ENCODE measurements around the gene GAS7. TPM values are rescaled to one million over a fixed set of nuclear protein-coding genes. Genes with fewer than 3 reads are reported as not detected.
A peak's percentile ranks its signal among the peaks of the same experiment; 100 is the strongest.

The GAS7 gene
- total RNA-seq, 2 donors from 2014 or later = 6.3 to 22.9 TPM

DNA sequence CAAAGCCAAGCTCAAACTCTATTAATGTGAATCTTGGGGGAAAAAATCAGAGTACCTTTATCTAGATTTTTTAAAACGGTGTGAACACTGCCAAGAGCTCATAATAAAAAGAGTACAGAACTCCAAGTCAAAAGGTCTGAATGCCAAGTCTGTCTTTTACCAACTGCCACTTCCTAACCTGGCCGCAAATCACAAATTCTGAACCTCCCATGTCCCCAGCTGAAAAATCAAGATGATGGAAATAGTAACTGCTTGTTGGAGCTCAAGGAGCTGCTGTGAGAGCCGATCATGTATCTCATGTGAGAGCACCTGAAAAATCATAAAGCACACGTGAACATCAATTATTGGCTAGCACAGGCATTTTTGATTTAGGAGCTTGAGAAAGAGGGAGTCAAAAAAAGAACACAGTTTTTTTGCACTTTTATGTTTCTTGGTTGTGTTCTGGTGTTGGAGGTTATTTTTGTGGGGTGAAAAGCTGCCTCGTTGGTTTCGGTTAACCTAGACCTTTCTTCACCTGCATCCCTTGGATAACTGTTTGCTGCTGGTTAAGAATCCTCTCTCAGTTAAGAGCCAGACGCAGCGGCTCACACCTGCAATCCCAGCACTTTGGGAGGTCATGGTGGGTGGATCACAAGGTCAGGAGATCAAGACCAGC is 50.5 kb downstream of the GAS7 start:
- intact Hi-C loops (cut with DNase I, micrococcal nuclease) = no loop called here
- no peak for ATAC-seq

DNA sequence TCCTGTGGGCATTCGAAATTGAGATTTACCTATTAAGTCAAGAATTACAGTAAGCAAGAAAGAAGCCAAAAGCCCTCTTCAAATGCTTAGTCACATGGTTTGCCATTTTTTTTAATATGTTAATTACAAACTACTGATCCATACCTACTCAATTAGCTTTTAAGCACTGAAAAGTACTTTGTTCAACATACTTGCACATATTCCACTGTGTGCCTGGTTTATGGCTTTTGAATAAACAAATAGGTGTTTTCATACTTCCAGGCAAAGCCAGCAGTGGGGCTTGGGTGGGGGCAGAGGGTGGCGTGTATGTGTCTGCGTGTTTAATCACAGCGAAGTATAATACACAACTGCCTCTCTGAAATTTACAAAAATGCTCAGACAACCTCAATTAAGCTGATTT is 51.4 kb downstream of the GAS7 start:
- intact Hi-C loops (cut with DNase I, micrococcal nuclease) = no loop called here
- DNase-seq (no peak), ATAC-seq (no peak)

More for the DNA sequence above, 50.5 kb downstream of the GAS7 start:
- DNase-seq = no peak

DNA sequence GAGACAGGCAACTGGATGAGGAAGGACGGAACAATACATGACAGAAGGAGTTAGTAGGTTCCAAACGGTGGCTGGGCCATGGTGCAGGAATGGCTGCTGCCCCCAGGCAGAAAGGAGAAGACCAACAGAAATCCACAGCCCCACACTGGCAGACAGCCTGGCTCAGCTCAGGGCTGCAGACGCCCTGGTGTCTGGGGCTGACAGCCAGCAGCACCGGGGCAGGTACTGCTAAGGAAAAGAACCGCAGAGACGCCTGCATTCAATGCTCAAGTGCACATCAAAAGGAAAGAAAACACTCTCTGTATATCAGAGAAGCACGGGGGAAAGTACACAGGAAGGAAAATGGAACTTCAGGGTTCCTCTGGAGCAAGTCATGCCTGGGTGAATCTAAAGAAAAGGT is 53.4 kb downstream of the GAS7 start:
- DNase-seq (no peak), ATAC-seq (no peak)
- intact Hi-C loops (cut with DNase I, micrococcal nuclease) = no loop called here

DNA sequence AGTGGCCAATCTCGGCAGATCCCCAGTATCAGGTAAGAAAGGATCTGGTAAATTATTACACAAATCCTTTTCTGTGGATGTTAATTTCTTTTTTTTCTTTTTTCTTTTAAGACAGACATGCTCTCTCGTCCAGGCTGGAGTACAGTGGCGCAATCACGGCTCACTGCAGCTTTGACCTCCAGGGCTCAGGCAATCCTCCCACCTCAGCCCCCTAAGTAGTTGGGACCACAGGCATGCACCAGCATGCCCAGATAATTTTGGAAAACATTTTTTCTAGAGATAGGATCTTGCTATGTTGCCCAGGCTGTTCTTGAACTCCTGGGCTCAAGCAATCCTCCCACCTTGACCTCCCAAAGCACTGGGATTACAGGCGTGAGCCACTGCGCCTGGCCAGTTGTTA is 54.0 kb downstream of the GAS7 start:
- intact Hi-C loops (cut with DNase I, micrococcal nuclease) = no loop called here
- ATAC-seq (no peak), DNase-seq (no peak)

DNA sequence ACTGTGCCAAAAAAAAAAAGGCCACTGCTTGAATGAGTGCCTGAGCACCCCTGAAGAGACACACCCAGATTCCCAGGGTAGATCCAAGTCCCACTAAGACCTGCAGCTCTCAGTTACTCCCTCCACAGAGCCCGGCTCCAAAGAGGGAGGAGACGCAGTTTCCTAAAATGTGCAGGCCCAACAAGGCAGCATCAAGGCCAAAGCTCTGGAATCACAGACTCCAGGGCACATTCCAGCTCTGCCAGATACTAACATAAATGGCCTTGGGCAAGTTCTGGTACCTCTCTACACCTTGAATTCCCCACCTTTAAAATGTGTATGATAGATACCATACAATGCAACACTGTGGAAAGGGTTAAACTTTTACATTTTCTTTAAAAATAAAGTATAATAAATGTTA is 57.0 kb downstream of the GAS7 start:
- intact Hi-C loops (cut with DNase I, micrococcal nuclease) = no loop called here

DNA sequence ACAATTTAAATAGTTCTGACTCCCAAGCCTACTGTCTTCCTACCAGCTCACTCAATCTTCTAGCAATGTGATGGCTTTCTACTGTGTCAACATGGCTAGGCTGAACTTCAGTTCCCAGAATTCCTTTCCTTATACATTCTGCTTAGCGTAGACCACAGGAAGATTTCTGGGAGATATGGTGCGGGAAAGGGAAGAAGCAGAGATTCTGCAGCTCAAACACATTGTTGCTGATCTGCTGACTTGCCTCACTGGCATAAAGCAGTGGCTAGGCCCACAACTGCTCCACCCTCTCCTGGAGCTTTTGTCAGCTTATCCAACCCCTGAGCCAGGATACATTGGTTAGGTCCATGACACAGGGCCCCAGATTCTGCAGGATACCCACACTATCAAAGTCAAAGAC is 58.8 kb downstream of the GAS7 start:
- intact Hi-C loops (cut with DNase I, micrococcal nuclease) = no loop called here
- ATAC-seq (no peak), DNase-seq (no peak)

More for the DNA sequence above, 57.0 kb downstream of the GAS7 start:
- no peak for DNase-seq
- no peak for ATAC-seq

DNA sequence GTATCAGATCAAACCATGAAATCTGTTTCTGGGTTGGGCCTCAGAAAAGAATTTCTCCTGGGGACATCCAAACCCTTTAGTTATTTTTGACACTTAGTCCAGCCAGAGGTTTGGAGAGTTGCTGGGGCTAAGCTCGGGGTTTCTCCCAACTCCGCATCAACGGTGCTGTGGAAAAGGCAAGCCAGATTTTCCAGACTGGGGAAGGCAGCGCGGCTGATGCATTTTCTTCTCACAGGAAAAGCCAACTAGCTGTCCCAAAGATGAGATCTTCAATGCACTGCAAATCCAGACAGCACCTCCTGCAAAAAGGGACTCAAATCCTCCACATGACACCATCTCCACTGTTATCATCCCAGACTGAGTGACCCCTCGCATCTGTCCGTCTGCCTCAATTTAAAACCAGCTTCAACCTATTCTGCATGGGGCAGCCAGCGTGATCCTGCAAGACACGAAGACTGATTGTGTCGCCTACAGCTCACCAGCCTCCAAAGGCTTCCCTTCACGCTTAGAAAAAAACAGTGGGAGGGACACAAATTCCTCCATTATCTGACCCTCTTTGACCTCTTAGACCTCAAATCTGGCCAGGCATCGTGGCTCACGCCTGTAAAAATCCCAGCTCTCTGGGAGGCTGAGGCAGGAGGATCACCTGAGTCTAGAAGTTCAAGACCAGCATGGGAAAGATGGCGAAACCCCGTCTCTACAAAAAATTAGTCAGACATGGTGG is 62.0 kb downstream of the GAS7 start:
- intact Hi-C loops (cut with DNase I, micrococcal nuclease) = no loop called here
- DNase-seq (no peak), ATAC-seq (no peak)

DNA sequence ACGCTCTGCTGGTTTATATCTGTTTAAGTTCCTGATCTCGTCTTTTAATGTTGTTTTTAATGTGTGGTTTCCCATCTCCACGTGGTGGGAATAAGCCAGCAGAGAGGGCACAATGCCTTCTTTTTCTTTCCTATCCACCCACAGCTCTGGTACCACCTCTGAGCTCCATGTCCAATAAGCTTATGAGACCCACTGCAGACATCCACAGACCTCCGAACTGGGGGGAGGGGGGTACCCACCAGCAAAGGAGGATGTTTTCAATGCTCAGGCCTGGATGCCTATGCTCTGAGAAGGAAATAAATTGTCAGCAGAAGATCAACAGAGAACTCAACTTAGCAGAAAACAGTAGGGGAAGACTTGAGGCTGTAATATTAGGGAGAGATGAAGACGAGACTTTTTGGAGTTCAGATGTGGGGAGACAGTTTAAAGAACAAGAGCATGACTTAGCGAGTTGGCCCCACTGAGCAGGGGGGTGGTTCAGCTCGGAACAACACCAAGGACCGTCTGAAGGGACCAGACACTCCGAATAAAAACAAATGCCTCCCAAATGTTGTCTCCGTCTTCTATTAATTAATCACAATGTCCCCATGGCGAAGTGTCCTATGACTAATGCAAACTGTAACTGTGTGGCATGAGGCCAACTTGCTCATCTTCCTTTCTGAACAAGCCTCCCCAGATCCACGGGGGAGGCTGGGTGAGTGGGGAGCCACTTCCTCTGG is 62.7 kb downstream of the GAS7 start:
- no peak for ATAC-seq
- intact Hi-C loops (cut with DNase I, micrococcal nuclease) = no loop called here
- peak in 1 of 2 donors; percentile 60 for DNase-seq

DNA sequence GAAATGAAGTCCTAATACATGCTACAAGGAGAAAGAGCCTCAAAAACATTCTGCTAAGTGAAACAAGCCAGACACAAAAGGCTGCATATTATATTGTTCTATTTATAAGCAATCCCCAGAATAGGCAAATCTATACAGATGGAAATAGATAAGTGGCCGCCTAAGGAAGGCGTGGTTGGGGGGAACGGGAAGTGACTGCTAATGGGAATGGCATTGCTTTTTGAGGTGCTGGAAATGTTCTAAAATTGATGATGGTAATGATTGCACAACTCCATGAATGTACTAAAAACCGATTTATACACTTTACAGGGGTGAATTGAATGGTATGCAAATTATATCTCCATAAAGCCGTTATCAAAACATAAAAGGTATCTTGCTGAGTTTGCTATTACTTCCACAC is 67.7 kb downstream of the GAS7 start:
- intact Hi-C loops (cut with DNase I, micrococcal nuclease) = no loop called here
- DNase-seq (no peak), ATAC-seq (no peak)

DNA sequence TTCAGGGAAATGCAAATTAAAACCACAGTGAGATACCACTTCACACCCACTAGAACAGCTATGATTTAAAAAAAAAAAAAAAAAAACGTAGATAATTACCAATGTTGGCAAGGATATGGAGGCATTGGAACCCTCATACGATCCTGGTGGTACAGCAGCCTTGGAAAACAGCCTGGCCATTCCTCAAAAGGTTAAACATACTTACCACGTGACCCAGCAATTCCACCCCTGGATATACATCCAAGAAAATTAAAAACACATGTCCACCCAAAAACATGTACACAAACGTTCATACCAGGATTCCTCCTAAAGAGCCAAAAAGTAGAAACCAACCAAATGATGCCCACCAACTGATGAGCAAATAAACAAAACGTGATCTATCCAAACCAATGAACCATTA is 68.1 kb downstream of the GAS7 start:
- ATAC-seq = no peak
- intact Hi-C loops (cut with DNase I, micrococcal nuclease) = no loop called here
- DNase-seq = no peak

DNA sequence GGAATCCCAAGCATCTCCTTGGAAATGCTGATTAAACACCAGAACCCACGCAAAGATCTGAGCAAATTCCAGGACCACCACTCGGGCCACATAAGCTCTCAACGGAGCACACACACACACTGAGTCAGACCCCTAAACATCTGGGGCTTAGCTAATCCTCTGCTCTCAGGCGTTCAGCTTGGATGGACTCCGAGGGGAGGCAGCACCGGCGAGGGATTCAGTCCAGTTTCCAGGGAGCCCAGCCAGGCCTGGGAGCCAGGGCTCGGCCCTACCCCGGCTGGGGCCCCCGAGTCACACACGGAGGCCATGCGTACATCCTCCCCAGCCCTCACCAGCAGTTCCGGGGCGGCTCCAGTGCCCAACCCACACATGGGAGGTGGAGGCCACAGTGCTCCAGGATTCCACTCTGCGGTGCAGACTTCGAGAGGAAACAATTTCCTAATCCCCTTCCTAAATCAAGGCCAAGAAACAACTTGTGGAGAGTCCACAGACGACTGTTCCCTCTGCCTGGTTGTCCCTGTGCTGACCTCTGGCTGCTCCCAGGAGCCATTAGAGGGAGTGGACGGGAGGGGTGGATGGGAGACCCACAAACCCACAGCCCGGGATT is 70.5 kb downstream of the GAS7 start:
- ATAC-seq = peak; percentile 28

DNA sequence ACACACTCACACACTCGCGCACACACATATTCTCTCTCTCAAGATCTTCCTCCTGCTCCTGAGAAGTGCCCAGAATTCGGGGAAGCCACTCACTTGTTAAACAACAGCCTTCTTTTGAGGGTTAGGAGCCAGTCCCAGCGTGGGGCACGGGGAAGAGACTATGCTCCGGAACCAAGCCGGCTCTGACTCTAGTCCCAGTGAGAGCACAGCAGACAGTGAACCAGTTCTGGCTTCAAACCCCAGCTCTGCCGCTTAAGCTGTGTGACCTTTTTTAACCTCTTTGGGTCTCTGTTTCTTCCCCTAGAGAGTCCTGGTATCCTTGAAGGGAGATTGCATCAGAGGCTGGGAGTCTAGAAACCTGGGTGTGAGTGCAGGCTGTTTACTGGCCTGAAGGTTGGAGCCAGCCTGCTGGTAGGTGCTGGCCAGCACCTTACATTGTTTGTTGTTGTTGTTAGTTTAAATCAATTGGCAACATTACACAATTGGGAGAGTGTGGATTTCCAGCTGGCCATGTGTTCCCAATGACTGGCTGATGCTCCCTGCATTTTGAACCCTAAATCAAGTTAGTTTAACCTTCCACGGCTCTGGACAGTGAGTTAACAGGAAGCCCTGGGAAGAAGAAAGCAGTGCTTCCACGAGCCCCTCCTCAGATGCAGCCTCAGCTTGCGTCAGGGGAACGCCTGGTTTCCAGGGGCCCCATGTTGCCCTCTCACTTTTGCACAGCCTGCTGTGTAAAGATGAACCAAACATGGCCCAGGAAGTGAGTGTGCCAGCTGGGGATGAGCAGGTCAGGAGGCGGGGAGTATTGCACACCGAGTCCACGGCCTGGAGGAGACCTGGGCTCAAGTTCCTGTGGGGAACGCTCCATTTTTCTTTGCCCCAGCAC is 71.5 kb downstream of the GAS7 start:
- DNase-seq (no peak), ATAC-seq (no peak)
- intact Hi-C loops (cut with DNase I, micrococcal nuclease) = loop anchor here in 1 of 2 donors (10.0 kb wide), 1 partner anchor 58 kb away; no protein-coding TSS in a partner anchor

More for the DNA sequence above, 70.5 kb downstream of the GAS7 start:
- DNase-seq = peak; percentile 50 to 58
- intact Hi-C loops (cut with DNase I, micrococcal nuclease) = loop anchor here in 1 of 2 donors (10.0 kb wide), 1 partner anchor 57 kb away; no protein-coding TSS in a partner anchor

DNA sequence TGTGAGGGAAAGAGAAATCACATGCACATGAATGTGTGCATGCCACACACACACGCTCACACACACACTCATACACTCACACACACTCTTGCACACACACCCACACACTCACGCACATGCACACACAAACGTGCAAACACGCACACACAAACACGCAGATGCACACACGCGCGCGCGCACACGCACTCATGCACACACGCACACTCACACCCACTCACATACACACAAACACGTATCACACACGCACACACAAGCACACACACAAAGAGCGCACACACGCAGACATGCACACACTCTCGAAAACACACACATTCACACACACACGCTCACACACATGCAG is 72.2 kb downstream of the GAS7 start:
- ATAC-seq (no peak), DNase-seq (no peak)
- intact Hi-C loops (cut with DNase I, micrococcal nuclease) = loop anchor here in 1 of 2 donors (10.0 kb wide), 1 partner anchor 59 kb away; no protein-coding TSS in a partner anchor

DNA sequence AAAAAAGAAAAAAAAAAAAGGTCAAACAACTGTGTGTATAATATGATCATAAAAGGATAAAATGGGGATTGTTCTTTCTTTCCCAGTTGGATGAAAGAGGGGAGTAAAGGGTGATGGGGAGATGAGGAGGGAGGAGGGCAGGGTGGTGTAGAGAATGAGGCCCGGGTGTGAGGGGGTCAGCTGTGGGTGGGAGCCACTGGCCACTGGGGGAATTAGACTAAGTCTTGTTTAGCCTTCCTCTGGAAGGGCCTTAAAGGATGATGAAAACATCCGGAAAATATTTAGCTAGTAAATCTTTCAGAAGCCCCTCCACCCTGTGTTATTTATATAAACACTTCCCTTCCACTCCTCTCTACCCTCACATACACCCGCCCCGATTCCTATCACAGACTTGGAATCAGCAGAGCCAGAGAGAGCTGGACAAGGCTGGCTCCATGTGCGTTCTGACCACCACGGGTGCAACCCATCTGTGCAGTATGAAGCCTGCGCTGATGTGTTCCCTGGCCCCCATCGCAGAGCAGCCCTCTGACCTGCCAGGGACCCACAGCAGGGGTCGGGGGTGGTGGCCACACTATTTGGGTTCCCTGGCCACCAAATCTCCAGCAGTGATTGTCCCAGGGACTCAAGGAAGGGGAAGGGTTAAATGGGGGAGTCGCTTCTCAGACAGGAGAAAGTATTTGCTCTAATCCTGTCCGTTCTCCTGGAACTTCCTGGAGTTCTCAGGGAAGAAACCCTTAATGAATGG is 72.7 kb downstream of the GAS7 start:
- no peak for ATAC-seq
- intact Hi-C loops (cut with DNase I, micrococcal nuclease) = loop anchor here in 1 of 2 donors (10.0 kb wide), 1 partner anchor 59 kb away; no protein-coding TSS in a partner anchor
- DNase-seq = no peak

DNA sequence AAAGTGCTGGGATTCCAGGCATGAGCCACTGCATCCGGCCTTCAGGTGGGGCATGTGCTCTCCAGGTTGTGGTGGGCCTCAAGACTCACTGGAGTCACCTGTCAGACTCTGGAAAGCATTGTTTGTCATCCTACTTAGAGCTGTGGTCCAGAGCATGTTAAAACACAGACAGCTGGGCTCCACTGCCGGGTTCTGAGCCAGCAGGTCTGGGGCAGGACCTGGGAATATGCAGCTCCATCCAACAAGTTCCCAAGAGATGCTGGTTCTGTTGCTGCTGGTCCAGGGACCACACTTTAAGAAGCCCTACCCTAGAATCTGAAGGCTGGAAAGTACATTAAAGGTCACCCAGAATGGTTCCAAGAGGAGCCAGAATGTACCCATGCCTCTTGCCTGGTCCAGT is 75.3 kb downstream of the GAS7 start:
- no peak for DNase-seq
- intact Hi-C loops (cut with DNase I, micrococcal nuclease) = loop anchor here in 1 of 2 donors (10.0 kb wide), 1 partner anchor 62 kb away; no protein-coding TSS in a partner anchor
- no peak for ATAC-seq

DNA sequence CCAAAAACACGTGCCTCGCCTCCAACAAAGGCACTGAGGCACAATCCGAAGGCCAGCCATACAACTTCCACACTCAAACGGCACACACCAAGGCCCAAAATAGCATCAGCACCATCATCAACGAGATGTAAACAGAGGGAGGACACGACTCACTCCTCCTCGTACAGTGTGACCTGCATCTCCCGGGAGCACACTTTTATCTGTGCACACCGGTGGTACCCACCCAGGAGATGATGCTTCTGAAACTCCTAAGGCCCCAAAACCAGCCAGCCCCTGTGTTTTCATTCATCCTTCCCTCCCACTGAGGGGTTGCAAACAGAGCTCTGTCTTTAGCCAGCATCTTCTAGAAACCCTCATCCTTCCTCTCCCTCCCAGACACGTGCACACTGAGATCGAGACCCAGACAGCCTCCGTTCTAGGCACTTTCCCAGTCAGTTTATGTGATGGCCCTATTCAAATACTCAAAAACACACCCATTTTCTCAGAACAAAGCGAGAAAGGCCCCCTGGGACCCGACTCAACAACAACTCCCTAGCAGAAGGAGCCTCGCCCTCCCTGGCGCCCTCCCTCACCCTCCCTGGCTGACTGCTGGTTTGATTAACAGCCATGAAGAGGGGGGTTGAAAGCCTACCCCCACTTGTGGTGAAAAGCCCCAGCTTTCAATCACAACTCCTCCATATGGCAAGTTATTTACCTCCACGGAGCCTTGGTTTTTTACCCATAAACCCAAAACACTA is 76.3 kb downstream of the GAS7 start:
- intact Hi-C loops (cut with DNase I, micrococcal nuclease) = loop anchor here in 1 of 2 donors (10.0 kb wide), 1 partner anchor 63 kb away; no protein-coding TSS in a partner anchor
- ATAC-seq (no peak), DNase-seq (no peak)

DNA sequence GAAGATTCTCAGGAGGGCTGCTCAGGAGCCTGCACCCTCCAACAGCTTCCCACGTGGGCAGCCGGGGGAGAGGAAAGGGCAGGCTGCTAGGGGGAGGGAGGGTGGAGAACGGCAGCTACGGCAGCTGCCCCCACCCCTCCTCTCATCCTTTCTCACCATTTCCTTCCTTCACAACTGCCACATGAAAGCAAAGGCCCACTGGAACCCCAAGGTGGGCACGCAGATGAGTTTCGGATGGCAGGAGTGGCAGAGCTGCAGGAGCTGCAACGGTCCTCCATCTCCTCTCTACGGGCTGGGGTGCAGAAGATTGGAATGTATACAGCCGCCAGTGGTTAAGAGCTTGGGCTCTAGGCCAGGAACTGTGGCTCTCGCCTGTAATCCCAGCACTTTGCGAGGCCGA is 77.7 kb downstream of the GAS7 start:
- no peak for ATAC-seq
- intact Hi-C loops (cut with DNase I, micrococcal nuclease) = loop anchor here in 1 of 2 donors (10.0 kb wide), 1 partner anchor 64 kb away; no protein-coding TSS in a partner anchor
- DNase-seq = no peak
